ENCODE measurements around the gene RECK.
A peak's percentile ranks its signal among the peaks of the same experiment; 100 is the strongest.
"Not testable (repeated sequence)": the region's sequence is repeated elsewhere in the genome, so short reads cannot be mapped to it uniquely, and the experiment has no call there.

Gene RECK

DNA sequence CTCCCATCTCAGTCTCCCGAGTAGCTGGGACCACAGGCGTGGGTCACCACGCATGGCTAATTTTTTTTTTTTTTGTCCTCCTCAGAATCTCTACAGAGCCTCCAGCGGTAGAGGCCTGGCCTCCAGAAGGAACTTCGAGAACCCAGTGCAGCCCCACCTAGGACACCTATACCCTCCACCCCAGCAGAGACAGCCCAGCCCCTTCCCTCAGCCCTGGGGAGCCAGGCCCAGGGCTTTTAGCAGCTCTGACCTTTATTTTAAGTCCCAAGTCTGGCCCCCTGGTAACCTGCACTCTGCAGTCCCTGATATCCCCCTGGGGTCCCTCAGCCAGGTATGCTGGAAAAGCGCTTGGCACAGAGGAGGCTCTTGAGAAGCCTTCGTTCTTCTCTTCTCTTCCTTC, 105.0 kb downstream of the RECK start:
- no peak for DNase-seq

DNA sequence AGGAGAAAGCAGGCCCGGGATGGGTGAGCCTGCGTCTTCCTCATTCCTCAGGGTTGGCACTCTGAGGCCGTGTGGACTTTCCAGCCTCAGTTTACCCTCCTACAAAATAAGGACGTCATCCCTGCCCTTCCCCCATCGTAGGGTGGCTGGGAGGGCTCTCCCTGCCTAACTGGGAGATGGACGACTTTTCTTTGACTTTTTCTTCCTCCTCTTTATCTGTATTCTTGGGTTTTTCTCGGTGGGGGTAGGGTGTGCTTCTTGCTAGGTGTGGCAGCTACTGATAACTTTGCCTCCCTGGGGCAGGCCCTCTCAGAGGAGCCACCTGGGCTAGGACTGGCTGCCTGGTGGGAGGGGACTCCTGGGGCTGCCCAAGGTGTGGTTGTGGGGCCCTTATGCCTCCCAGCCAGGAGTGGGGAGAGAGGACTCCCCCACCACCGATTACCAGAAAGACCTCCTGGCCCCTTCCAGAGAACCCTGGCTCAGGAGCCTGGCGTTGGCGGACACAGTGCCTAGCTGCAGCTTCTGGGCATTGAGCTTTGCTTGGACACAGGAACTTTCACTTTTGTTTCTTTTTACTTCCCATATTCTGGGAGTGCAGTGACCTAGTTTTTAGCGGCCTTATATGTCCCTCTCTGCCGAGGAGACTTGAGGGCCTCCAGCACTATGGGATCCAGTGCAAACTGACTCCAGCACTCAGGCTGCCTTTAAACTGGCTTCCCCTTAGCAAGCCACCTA, 106.0 kb downstream of the RECK start:
- no peak for DNase-seq

- no peak for DNase-seq
These were observed 106.5 kb downstream of the RECK start for GRCh38 chr9:36143245-36143641.

DNA sequence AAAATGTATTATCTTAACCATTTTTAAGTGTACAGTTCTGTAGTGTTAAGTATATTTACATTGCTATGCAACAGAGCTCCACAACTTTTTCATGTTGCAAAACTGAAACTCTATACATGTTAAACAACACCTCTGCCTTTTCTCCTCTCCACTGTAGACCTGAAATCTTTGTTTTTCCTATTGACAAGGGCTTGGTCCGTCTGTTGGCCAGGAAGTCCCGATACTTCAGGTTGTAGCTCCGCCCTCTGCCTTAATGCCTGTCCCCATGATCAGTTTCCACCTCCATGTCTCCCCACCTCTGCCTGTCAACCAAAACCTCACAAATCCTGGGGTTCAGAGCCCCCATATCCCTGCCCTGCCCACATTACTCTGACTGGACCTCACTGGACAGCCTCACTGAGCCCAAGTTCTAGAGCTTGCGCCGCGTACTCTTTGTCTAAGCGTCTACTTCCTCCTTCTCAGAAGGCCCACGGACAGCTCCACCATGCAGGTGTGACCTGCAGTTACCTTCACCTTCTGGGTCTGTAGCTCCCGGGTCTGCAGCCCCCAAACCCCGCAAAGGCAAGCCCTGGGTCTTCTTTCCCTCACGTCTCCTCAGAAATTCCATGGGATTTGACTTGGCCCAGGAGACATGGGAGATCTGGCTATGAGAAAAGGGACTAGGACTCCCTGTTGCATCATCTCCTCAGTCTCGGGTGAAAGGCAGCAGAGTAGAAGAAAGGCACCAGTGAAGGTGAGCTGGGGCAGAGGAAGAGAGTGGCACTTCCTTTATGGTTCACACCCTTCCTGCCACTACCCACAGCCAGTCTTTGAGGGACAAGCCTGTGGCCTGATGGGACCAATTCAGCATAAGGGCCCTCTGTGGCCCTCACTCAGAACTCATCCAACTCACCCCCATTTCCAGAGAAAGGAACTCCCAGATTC, 107.9 kb downstream of the RECK start:
- DNase-seq, result no peak

DNA sequence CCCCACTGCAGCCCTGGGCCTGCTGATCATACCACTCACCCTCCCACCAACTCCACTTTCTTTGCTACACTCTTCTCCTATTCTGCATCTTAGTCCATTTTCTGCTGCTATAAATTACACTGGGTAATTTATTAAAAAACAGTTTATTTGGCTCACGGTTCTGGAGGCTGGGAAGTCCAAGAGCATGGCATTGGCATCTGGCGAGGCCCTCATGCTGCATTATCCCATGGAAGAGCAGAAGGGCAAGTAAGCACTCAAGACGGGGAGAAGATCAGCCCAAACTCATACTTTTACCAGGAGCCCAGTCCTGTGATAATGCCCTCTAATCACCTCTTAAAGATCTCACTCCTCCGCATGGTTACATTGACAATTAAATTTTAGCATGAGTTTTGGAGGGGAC, 109.3 kb downstream of the RECK start:
- no peak for DNase-seq

DNA sequence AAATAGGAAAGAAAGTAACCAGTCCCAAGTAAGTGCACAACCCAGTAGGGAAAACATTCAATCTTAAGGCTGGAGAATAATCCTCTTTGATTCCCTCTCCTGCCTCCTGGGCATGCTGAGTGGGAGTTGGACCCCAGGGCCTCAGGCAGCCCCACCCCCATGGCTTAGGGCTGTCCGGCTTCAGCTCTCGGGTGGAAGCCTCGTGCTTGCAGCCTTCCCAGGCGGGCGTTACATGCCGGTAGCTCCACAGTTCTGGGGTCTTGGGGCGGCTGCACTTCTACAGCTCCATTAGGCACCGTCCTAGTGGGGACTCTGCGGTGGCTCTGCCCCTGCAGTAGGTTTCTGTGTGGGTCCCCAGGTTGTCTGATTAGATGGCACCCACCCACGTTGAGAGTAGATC, 109.9 kb downstream of the RECK start:
- no peak for DNase-seq

GRCh38 chr9:36147441-36148175, 110.9 kb downstream of the RECK start:
- DNase-seq, result no peak

- DNase-seq, result peak; percentile 22 to 29 (median 24)
These were observed 111.8 kb downstream of the RECK start for GRCh38 chr9:36148311-36149051.

DNA sequence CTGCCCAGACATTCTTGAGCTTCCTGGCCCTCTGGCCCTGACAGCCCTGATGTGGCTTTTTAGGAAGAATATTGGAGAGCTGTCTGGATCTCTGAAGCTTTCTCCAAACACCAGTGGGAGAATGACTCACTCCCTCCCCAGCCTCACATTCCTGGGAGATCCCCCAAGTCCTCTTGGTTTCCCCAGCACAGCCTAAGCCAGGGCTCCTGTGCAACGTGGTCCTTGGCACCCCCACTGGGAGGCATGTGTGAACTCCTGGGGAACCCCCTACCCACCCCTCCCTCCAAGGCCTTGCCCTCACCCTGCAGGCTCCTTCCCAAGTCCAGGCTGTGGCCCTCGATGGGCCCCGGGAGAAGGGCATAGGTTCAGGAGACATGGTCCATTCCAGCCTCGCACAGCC, 112.5 kb downstream of the RECK start:
- no peak for DNase-seq

GRCh38 chr9:36150574-36151315, 114.0 kb downstream of the RECK start:
- DNase-seq, result no peak

GRCh38 chr9:36151316-36152210, 114.8 kb downstream of the RECK start:
- DNase-seq, result peak; percentile 57 to 77 (median 66)

GRCh38 chr9:36152741-36153438, 116.2 kb downstream of the RECK start:
- no peak for DNase-seq

DNA sequence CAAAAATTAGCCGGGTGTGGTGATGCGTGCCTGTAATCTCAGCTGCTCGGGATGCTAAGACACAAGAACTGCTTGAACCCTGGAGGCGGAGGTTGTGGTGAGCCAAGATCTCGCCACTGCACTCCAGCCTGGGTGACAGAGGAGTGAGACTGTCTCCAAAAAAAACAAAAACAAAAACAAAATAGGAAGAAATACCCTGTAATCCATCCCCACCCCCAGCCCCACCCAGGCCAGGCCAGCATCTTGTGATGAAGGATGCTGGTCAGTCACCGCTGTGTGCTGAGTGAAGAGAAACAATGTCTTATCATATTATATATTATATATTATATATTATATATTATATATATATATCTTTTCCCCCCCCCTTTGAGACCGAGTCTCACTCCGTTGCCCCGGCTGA, 117.0 kb downstream of the RECK start:
- no peak for DNase-seq

DNA sequence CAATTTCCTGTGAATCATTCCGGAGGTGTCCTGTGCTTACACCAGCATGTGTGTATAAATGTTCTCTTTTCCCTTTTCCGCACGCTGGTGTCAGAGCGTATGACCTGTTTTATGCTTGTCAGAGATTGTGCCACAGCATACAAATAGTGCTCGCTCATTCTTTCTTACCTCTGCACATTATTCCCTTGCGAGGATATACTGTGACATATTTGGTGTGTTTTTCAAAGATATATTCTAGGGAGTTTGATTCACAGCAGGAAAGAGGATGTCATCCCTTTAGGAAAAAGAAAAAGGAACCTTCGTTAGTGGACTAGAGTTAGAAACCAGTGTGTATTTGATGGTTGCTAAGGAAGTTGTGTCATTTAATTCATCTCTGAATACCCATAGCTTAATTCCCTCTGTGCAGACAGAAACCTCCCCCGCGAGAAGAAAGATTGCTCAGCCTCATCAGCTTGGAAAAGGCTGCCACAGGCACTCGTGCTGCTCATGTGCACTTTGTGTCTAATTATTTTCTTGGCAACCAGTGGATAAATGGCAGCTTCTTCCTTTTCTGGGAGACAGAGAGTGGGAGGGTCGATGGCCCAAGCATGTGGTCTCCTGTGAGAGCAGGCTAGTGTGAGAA, 117.7 kb downstream of the RECK start:
- no peak for DNase-seq

- no peak for DNase-seq
These were observed 119.4 kb downstream of the RECK start for GRCh38 chr9:36156116-36156515.

- no peak for DNase-seq
These were observed 121.4 kb downstream of the RECK start for GRCh38 chr9:36158122-36158521.

DNA sequence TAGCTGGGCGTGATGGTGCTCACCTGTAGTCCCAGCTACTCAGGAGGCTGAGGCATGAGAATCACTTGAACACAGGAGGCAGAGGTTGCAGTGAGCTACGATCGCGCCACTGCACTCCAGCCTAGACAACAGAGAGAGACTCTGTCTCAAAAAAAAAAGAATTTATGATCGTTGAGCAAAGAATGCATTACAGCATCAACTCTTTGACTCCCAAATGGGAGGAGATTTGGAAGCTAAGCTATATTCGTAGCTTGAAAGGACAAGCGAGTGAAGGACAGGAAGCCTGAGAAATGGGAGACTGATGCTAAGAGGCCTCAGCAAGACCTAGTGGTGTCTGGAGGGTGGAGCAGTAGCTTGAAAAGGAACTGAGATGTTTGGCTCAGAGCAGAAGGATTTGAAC, 122.2 kb downstream of the RECK start:
- DNase-seq, result no peak

- not testable (repeated sequence) for DNase-seq
These were observed 122.8 kb downstream of the RECK start for GRCh38 chr9:36159509-36159908.

DNA sequence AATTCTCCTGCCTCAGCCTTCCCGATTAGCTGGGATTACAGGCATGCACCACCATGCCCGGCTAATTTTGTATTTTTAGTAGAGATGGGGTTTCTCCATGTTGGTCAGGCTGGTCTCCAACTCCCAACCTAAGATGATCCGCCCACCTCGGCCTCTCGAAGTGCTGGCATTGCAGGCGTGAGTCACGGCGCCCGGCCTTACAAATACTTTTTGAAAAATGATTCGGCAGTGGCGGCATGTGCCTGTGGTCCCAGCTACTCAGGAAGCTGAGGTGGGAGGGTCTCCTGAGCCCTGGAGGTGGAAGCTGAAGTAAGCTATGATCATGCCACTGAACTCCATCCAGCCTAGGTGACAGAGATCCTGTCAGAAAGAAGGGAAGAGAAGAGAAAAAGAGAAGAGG, 123.4 kb downstream of the RECK start:
- not testable (repeated sequence) for DNase-seq

- no peak for DNase-seq
These were observed 124.5 kb downstream of the RECK start for GRCh38 chr9:36161187-36161586.
